ENCODE results near the gene BOK. TPM values are rescaled to one million over a fixed set of nuclear protein-coding genes. Genes with fewer than 3 reads are reported as not detected.

BOK gene
- total and polyA plus RNA-seq, 9 of the 15 experiments (the other 6 are each of a cell fraction or from before 2014, with no cell fraction given) = 0.03 to 3.3 (median 2.0) TPM; not detected in 1

DNA sequence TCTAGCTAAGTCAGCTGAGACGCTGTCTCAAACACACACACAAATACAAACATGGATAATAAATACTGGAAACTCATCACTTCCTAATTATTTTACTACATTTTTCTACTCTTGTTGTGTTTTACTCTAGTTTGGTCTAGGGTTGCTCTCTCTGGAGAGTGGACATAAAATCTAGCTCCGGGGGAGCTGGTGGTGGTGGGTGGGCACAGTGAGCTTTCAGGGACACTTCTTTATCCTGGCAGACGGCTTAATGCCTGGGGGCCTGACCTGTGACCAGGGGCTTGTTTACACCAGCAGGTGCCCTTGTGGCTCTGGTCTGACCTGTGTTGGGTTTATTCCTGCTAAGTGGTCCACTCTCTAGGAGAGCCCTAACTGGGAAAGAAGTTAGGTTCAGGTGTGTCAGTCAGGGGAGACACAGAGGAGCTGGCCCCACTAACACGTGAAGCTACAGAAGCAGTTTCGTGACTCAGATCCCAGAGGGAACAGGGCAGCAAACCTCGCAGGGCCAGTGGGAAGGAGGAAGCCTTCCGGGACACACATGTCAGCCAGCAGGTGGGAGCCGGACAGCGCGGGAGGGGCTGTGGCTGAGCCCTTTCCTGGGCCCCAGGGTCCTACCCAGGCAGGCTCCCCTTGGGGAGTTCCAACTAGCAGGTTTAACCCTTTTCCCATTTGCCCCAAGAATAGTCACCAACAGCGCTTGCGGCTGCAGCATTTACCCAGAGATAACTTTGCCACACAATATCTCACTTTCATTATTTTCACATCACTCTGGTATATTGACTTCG lies 22.5 kb upstream of the BOK start (continued):
- TF ChIP-seq SAFB (IDR thresholded peaks at IDR 0.05; ENCODE audit: borderline replicate concordance, low read depth, low read length) (no peak), RAD51 (IDR thresholded peaks at IDR 0.05; ENCODE audit: borderline replicate concordance, low read depth) (no peak), ZNF282 (CRISPR knock-in tag; IDR thresholded peaks at IDR 0.05) (no peak)

- Histone ChIP-seq H3K4me1 (replicated peaks in 1 of 2; ENCODE audit: control insufficient read depth in 2 of 2, insufficient read depth in 2 of 2, low read length in 2 of 2) (peaks cover 6 to 40% of the 10 kb centered on the region in 2 experiments), H4K20me1 (replicated peaks; ENCODE audit: control insufficient read depth, insufficient read depth, low read length) (no peaks in the 10 kb centered on the region), H3K36me3 (ENCODE audit: control insufficient read depth, insufficient read depth, low read length) (no peaks in the 10 kb centered on the region), H3K27ac (ENCODE audit: extremely low read depth, low read depth, low read length) (no peak overlapping the region), H3K4me2 (ENCODE audit: insufficient read depth, low read length) (no peak overlapping the region), H3K27me3 (ENCODE audit: control insufficient read depth in 2 of 2, insufficient read depth in 2 of 2, low read length in 2 of 2) (no peaks in the 10 kb centered on the region; a peak in 1 of 5 replicates), H3K4me3 (no peak overlapping the region), H3K9me1 (ENCODE audit: control insufficient read depth, insufficient read depth, low read length) (no peaks in the 10 kb centered on the region), H3K9me3 (replicated peaks; ENCODE audit: control insufficient read depth, insufficient read depth, low read depth, low read length) (no peaks in the 10 kb centered on the region), H3K9ac (ENCODE audit: insufficient read depth in 1 of 2, low read depth in 2 of 2, low read length in 2 of 2) (no peak overlapping the region), H2AFZ (ENCODE audit: low read depth, low read length) (no peak overlapping the region), H3K79me2 (ENCODE audit: control insufficient read depth, insufficient read depth, low read length) (no peaks in the 10 kb centered on the region)
- ChIA-PET POLR2A (interaction anchor here (0.6 to 1.1 kb wide), 2 partner anchors 11 to 49 kb away, joined by 3 to 4 read pairs; no protein-coding TSS in a partner anchor), CTCF (ENCODE audit: low intra/inter-chr PET ratio) (no interaction called here)
- no peak for TF ChIP-seq BDP1 (IDR thresholded peaks at IDR 0.05; ENCODE audit: insufficient read depth, insufficient read length)
- TF ChIP-seq ZNF316 (IDR thresholded peaks at IDR 0.05) = no peak
- in situ Hi-C loops (cut with MboI) (no loop called here), intact Hi-C loops (cut with micrococcal nuclease) (no loop called here)
- DNase-seq (ENCODE audit: extremely low read depth in 1 of 4, low spot score in 3 of 4) (no peak), FAIRE-seq (no peak), ATAC-seq (no peak)
- 34% methylated on average over 14 of the region's 15 CpGs for WGBS (ENCODE audit: insufficient coverage, low coverage, missing lambda C conversion rate)
- no TSS peak for BruUV-seq (replicated peaks)
These were observed 19.5 kb upstream of the BOK start for GRCh38 chr2:241538838-241539615.

All from K562 (cell line).